HG03045 (cell line): ENCODE measurements around the gene GSG1.
"Not testable (repeated sequence)": the region's sequence is repeated elsewhere in the genome, so short reads cannot be mapped to it uniquely, and the experiment has no call there.

Experiments used
- ATAC-seq: cut with Tn5 transposase; IDR thresholded peaks from one replicate; pipeline ENCODE4 v1.9.1; 2021; ENCODE audit warnings: mild to moderate bottlenecking, moderate library complexity; ENCODE audit not compliant: unreplicated experiment

GSG1 gene

DNA sequence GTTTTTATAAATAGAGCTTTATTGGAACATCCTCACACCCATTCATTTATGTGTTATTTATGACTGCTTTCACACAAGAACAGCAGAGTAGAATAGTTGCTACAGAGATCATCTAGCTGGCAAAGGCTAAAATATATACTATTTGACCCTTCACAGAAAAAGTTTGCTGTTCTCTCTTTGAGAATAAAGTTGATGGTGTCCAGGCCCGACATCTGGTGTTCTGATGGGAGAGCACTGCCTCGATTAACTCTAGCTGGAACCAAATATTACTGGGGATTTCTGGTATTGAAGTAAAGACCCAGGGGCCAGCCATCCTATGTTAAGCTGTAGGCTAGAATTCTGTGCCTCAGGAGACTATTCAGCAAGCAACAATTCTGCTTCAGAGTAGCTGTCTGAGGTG is 37.5 kb downstream of the GSG1 start:
- ATAC-seq, result no peak

DNA sequence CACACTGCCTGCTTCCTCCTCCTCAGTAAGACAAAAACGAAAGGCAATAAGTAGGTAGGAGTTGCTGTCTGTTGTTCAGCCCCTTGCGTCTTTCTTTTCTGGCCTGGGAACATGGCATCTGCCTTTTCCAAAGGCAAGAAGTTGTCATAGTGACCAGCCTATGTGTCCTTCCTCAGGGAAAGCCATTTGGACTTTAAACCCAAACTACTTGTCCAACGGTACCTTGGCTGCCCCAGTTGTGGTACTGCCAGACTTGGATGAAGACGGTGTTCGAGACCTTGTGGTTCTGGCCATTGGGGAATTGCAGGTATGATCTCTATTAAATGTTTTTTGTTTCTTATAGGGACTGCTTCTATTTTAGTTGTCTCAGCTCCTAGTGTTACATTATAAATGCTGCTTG is 40.8 kb downstream of the GSG1 start:
- ATAC-seq, result no peak

DNA sequence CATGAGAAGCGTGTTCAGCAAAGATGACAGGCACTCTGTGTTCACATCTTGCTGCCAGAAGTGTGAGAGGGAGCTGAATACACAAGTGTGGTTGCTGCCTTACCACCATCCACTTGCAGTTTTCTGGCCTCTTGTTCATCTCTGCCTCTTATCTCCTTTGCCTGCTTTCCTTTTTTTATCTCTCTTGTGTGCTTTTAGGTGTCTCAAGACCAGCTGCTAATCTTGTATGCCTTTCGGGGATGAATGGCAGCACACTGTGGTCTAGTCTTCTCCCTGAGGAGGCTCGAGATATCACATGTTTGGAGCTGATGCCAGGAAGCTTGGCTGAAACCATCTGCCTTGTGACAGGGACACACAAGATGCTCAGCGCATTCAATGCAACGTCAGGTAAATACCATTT is 42.1 kb downstream of the GSG1 start:
- no peak for ATAC-seq

DNA sequence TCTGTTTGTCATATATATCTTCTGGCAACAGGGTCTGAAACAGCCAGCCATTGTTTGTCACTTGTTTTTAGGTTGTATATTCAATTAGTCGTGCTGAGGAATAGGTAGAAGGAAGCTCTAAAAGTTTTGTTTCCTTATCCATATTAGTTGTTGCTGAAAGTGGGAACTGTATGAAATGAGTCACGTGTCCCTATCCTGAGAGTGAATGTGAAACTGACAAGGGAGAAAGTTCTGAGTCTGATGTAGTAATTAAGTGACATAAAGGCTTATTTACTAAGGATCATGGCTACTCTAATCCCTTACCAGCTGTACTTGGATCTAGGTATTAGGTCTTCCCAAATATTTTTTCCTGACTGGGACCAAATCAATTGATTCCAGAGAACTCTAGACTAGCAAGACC is 42.9 kb downstream of the GSG1 start:
- ATAC-seq, result no peak

DNA sequence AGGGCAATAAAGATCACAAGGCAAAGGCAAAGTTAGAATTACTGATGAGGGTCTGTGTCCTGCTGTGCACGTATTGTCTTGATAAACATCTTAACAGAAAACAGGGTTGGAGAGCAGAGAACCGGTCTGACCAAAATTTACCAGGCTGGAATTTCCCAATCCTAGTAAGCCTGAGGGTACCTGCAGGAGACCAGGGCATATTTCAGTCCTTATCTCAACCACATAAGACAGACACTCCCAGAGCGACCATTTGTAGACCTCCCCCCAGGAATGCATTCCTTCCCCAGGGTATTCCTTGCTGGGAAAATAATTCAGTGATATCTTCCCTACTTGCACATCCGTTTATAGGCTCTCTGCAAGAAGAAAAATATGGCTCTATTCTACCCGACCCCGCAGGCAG is 49.9 kb downstream of the GSG1 start:
- not testable (repeated sequence) for ATAC-seq

DNA sequence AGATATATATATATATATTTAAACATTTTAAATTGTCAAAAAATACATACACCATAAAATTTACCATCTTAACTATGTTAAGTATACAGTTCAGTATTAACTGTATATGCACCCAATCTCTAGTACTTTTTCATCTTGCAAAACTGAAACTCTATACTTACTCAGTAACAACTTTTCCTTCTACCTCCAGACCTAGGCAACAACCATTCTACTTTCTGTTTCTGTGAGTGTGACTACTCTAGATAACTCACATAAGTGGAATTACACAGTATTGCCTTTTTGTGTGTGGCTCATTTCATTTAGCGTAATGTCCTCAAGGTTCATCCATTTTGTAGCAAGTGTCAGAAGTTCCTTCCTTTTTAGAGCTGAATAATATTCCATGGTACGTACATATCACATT is 51.0 kb downstream of the GSG1 start:
- ATAC-seq, result no peak

DNA sequence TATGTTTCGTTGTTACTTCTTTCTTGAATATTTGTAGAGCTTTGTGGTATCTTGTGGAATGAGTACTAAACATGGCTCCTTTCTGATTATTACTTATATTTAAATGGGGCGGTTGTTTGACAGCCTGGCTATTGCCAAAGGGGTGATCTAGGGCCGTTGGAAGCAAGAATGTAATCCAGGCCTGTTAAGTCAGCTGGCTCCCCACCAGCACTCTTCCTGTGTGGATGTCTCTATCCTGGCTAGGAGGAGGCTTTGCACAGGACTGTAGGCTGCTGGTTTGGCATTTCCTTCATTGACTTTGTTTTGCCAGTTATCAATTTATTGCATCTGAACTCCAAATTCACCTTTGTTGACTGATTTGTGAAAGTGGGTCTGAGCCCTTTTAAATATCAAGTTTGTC is 53.7 kb downstream of the GSG1 start:
- no peak for ATAC-seq

DNA sequence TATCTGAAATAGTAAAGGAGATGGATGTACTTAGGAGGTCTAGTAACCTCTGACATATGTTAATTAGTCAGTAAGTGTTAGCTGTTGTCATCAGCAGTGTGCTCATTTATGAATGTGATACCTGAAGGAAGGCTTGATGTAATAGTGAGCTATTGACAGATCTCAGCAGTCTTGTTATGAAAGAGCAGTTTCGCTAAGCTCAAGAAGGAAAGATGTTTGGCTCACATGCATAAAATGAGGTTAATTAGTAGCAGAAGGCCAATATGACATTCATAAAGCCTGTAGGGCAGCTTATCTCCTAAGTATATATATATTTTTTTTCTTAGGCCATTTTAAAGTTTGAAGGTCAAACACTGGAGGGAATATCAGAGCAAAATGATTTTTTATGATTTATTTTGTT is 56.5 kb downstream of the GSG1 start:
- no peak for ATAC-seq

DNA sequence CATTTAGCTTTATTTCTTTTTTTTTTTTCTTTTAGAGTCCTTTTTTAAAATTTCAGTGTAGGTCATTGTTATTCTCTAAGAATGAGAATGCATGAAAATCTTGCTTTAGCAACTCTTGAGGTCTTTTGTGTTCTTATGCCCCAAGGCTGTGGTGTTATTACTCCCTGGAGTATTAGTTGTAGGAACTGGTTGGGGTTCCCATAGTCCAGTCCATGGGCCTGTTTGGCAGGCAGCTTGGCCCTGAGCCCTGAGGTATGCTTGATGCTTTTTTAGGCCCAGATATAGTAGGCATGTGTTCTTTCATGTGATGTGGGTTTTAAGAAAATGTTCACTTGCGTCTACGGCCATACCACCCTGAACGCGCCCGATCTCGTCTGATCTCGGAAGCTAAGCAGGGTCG is 57.7 kb downstream of the GSG1 start:
- no peak for ATAC-seq

DNA sequence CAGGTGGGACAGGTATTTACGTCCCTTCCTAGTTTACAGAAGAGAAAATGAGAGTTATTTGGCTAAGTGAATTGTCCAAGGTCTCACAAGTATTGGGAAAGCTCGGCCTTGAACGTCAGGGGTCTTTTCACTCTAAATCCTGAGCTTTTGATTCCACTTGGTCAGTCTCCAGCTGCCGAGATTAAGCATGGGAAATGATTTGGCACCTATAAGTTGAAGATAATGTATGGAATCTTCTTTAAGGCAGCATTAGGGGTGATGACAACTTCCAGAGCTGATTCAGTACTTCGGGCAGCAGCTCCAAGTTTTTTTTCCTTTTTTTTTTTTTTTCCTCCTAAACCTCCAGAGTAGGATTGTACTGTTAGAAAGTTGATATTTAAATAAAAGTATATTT is 58.6 kb downstream of the GSG1 start:
- ATAC-seq, result no peak

DNA sequence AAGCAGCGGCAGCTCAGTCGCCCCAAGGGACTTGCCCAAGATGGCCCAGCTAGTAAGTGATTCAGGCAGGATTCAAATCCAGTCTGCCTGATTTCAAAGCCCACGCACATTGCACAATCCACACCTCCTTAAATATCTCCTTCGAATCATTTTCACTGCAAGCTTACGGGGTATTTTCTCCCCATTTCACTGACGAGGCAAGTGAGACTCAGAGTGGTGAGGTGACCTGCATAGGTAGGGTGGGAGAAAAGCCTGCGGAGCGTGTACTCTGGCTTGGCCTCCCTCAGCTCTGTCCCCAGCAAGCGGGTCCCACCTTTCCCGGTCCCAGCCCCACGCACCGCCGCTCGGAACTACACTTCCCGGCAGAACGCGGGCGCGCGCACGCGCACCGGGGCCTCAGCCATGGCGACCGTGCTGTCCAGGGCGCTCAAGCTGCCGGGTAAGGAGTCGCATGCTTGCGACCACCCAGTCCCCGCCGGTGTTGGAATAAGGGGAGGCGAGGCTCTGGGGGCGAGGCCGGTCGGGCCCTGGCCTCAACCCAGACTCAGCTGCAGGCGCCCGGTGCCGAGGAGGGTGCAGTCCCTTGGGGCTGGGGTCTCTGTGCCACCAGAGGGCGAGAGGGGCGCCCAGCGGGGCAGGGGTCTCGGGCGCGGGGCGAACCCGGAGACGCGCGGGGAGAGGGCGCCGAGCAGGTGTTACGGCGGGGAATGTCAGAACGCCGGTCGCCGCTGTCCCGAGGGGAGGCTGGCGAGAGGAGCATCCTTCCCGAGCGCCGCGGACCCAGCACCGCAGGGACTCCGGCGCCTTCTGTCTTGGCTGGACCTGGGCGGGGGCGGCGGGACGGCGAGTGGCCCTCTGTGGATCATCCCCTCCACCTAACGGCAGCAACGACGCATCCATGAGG is 59.2 kb downstream of the GSG1 start, which contains the start of gene FAM234B:
TSS of gene FAM234B (plus strand) at position 380 of the 904 bp plus-strand sequence. CDS start at position 403, 23 bp downstream.
- ATAC-seq, result peak; percentile 87

DNA sequence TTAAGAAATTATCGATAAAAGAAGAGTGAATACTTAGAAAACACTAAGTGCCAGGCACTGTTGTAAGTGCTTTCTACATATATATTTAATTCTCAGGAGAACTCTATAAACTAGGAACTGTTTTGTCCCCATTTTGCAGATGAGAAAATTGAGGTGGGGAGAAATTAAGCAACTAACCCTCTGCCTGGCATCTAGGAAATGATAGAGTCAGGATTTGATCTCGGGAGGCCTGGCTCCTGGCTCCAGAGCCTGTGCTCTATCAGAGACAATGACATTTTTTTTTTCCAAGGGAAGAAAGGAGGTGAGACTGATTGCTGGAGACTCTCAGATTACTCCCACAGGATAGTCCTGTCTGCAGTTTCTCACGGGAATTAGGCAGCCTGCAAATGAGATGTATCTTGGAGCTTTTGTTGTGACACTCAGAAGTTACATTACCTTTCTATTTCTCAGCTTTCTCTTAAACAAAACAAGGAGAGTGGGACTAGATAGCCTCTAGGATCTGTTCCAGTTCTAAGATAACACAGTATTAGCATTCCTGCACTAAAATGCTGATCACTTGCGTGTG is 60.7 kb downstream of the GSG1 start:
- no peak for ATAC-seq

DNA sequence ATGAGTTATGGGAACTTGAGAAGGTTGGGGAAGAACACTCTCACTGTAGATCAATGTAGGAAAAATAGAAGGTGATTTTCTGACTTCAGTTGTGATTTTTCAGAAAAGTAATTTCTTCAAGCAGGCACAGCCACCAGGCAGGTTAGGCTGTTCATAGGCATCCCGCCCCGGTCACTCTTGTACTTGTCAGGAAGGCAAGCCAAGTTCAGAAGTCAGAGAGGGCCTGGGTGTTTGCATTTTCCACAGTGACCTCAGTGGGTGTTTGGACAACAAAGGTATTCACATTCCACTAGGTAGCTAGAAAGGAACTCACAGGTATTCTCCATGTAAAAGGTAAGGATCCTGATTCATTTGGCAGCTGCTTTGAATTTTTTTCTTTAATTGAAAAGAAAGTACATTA is 62.2 kb downstream of the GSG1 start:
- ATAC-seq, result no peak

DNA sequence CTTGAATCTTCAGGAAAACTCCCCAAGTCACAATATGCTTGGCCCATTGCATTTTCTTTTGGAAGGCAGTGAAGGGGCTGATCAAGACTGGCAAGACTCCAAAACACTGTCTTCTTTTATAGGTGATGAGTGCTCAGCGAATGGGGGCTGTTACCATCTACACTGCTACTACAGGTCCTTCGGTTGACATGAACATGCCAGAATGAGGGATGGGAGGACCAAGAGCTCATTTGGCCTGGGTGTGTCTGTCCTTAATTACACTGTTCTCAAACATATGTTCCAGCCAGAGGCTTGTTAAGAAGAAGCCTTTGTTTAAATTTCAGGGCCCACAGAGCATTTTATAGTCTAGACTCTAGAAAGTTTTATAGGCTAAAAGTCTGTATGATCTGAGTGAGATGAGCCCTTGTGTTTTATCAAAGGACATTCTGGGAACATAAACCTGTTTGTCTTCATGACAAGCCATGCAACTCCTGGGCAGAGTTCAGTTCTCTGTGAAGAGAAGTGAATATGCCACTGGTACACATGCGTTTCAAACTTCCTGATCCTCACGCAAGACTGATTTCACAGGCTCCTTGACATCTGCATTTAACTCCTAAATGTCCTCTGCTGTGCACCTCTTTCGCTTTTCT is 64.0 kb downstream of the GSG1 start:
- no peak for ATAC-seq

DNA sequence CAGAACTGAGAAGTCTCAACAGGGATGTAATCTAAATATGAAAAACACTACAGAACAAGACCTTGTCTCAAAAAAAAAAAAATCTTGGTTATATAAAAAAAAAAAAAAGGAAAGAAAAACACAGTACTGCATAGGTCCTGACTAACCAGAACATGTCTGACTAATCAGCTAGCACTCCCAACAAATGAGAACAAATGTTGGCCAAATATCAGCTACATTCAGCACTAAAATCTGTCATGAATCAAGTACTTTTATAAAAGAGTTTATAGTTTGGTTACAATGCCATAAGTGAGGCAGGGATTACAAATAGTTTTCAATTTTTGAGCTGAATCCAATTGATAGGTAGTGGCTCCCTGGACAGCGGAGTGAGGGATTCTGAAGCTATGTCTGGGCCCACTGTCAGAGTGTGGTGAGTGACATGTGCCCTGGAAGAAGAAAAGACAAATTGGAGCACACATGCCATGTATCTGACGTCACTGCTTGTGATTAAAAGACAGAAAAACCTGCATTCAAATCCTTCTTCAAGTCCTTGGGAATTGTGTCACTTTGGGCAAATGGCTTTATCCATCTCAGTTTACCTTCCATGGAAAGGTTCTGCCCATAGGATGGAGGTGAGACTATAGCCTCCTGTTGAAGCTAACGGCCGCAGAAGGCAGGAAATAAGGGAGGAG is 64.8 kb downstream of the GSG1 start:
- no peak for ATAC-seq

DNA sequence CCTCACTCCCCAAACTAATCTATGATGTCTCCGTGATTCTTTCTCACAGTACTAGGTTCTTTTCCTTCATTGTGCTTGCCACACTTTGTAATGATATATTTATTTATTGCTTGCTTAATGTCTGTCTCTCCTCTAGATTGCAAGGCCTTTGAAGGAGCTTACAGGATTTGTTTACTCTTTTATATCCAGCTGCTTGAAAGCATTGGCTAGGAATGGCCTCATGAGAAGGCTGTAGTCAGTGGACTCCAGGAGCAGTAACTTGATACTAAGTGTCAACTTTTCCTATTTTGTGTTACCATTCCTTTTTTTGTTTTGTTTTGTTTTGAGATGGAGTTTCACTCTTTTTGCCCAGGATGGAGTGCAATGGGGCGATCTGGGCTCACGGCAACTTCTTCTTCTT is 66.6 kb downstream of the GSG1 start:
- no peak for ATAC-seq

DNA sequence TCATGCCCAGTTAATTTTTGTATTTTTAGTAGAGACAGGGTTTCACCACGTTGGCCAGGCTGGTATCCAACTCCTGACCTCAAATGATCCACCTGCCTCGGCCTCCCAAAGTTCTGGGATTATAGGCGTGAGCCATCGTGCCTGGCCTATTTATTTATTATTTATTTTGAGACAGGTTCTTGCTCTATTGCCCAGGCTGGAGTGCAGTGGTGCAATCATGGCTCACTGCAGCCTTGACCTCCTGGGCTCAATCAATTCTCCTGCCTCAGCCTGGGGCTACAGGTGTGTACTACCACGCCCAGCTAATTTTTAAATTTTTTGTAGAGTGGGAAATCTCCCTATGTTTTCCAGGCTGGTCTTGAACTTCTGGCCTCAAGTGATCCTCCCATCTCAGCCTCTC is 68.1 kb downstream of the GSG1 start:
- not testable (repeated sequence) for ATAC-seq
